Endothelial cell (in vitro differentiated cells): ENCODE measurements around the gene MAP3K7CL. TPM values are rescaled to one million over a fixed set of nuclear protein-coding genes. Genes with fewer than 3 reads are reported as not detected.

ENCODE experiments used
- DNase-seq: peaks from one replicate; pipeline ENCODE4 v3.0.0; 2021; ENCODE audit warnings: low spot score
- H3K27ac Mint-ChIP-seq: one replicate; pipeline ENCODE4 v1.8.0; 2021; ENCODE audit warnings: mixed read lengths, inconsistent platforms; ENCODE audit not compliant: unreplicated experiment
- H3K27me3 Mint-ChIP-seq: one replicate; pipeline ENCODE4 v1.8.0; 2021; ENCODE audit warnings: mild to moderate bottlenecking, moderate library complexity, mixed read lengths, inconsistent platforms; ENCODE audit not compliant: unreplicated experiment
- H3K36me3 Mint-ChIP-seq: one replicate; pipeline ENCODE4 v1.8.0; 2021; ENCODE audit warnings: mild to moderate bottlenecking, low read depth, mixed read lengths, inconsistent platforms; ENCODE audit not compliant: unreplicated experiment
- H3K4me1 Mint-ChIP-seq: one replicate; pipeline ENCODE4 v1.8.0; 2021; ENCODE audit warnings: mild to moderate bottlenecking, mixed read lengths, inconsistent platforms; ENCODE audit not compliant: unreplicated experiment
- H3K4me3 Mint-ChIP-seq: one replicate; pipeline ENCODE4 v1.8.0; 2021; ENCODE audit warnings: mild to moderate bottlenecking, mixed read lengths, inconsistent platforms; ENCODE audit not compliant: unreplicated experiment
- H3K9me3 Mint-ChIP-seq: one replicate; pipeline ENCODE4 v1.8.0; 2021; ENCODE audit warnings: mixed read lengths, inconsistent platforms; ENCODE audit not compliant: unreplicated experiment
- total RNA-seq: library from RNA; stranded (reverse); fragmentation: NEBNext Ultra II Directional; extraction: Animal tissue kit (Norgen Biotek cat#: 25700); gene quantifications from one replicate; pipeline ENCODE4 v1.2.1, GENCODE V29; 2021; ENCODE audit not compliant: unreplicated experiment
- TF ChIP-seq, protein P1 (sequence below): fragments of 200-600 bp; sonication (generic); IDR thresholded peaks from one replicate; pipeline ENCODE4 v1.5.0; 2021; ENCODE audit warnings: antibody characterized with exemption; ENCODE audit not compliant: unreplicated experiment

The MAP3K7CL gene
- total RNA-seq, 1 donor from 2014 or later = 1.0 TPM

DNA sequence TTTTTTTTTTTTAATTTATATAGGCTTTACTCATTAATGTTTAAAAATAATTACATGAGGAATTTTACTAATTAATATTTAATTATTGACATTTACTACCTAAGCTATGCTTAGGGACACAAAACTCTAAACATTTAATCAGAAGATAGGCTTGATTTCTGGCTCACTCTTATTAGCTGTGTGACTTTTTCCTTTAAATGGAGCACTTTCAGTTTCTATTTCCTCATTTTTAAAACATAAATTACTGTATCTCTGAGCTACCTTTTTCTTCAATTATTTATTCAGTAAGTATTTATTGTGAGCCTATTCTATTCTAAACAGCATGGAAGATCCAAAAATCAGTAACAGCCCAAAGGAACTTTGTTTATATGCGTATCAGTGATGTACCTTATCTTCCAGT lies 40.5 kb downstream of the MAP3K7CL start:
- H3K27me3 Mint-ChIP-seq = no peaks in the 10 kb centered on the region

DNA sequence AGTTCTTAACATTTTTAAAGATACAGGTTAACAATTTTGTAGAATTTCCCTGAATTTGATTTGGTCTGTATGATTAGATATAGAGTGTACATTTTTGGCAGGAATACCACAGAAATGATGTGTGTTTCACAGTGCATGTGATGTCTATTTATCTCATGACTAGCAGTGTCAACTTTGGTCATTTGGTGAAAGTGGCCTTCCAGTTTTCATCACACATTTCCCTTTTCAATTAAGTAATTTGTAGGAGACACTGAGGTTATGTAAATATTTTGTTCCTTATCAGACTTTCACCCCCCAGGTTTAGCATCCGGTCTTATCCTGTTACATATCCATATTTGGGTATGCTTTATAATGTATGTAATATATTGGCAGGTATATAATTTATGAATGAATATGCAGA lies 41.8 kb downstream of the MAP3K7CL start:
- H3K9me3 Mint-ChIP-seq = no peaks in the 10 kb centered on the region
- H3K4me3 Mint-ChIP-seq = no peak overlapping the region
- no peaks in the 10 kb centered on the region for H3K27me3 Mint-ChIP-seq
- TF ChIP-seq, protein P1, sequence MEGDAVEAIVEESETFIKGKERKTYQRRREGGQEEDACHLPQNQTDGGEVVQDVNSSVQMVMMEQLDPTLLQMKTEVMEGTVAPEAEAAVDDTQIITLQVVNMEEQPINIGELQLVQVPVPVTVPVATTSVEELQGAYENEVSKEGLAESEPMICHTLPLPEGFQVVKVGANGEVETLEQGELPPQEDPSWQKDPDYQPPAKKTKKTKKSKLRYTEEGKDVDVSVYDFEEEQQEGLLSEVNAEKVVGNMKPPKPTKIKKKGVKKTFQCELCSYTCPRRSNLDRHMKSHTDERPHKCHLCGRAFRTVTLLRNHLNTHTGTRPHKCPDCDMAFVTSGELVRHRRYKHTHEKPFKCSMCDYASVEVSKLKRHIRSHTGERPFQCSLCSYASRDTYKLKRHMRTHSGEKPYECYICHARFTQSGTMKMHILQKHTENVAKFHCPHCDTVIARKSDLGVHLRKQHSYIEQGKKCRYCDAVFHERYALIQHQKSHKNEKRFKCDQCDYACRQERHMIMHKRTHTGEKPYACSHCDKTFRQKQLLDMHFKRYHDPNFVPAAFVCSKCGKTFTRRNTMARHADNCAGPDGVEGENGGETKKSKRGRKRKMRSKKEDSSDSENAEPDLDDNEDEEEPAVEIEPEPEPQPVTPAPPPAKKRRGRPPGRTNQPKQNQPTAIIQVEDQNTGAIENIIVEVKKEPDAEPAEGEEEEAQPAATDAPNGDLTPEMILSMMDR = no peak
- H3K36me3 Mint-ChIP-seq = no peaks in the 10 kb centered on the region
- DNase-seq = no peak
- H3K4me1 Mint-ChIP-seq = no peaks in the 10 kb centered on the region
- H3K27ac Mint-ChIP-seq = no peak overlapping the region

More for the DNA sequence above, 40.5 kb downstream of the MAP3K7CL start:
- Mint-ChIP-seq H3K9me3 (no peaks in the 10 kb centered on the region), H3K27ac (no peak overlapping the region), H3K4me1 (no peaks in the 10 kb centered on the region), H3K4me3 (no peak overlapping the region), H3K36me3 (no peaks in the 10 kb centered on the region)
- TF ChIP-seq, protein P1 = no peak
- no peak for DNase-seq

DNA sequence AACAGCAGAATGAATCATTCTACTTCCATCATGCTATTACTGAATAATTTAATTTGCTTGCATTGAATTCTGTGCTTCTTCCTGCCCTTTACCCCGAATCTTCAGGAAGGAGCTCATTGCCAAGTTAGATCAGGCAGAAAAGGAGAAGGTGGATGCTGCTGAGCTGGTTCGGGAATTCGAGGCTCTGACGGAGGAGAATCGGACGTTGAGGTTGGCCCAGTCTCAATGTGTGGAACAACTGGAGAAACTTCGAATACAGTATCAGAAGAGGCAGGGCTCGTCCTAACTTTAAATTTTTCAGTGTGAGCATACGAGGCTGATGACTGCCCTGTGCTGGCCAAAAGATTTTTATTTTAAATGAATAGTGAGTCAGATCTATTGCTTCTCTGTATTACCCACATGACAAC lies 44.2 kb downstream of the MAP3K7CL start:
- no peaks in the 10 kb centered on the region for H3K27me3 Mint-ChIP-seq
- no peak overlapping the region for H3K27ac Mint-ChIP-seq
- no peaks in the 10 kb centered on the region for H3K9me3 Mint-ChIP-seq
- H3K36me3 Mint-ChIP-seq = no peaks in the 10 kb centered on the region
- H3K4me3 Mint-ChIP-seq = no peak overlapping the region
- DNase-seq = no peak
- TF ChIP-seq, protein P1 = no peak
- no peaks in the 10 kb centered on the region for H3K4me1 Mint-ChIP-seq

DNA sequence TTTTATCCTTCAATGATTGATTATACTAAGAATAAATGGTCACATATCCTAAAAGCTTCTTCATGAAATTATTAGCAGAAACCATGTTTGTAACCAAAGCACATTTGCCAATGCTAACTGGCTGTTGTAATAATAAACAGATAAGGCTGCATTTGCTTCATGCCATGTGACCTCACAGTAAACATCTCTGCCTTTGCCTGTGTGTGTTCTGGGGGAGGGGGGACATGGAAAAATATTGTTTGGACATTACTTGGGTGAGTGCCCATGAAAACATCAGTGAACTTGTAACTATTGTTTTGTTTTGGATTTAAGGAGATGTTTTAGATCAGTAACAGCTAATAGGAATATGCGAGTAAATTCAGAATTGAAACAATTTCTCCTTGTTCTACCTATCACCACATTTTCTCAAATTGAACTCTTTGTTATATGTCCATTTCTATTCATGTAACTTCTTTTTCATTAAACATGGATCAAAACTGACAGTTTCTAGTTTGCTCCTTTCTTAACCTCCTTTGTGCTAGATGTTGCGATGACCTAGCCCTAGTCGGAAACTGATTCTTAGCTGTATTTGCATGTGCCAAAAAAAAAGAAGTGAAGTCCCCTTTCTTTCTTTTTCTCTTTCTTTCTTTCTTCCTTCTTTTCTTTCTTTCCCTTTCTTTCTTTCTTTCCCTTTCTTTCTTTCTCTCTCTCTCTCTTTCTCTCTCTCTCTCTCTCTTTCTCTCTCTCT lies 45.1 kb downstream of the MAP3K7CL start:
- no peaks in the 10 kb centered on the region for H3K36me3 Mint-ChIP-seq
- H3K27me3 Mint-ChIP-seq = no peaks in the 10 kb centered on the region
- no peak overlapping the region for H3K4me3 Mint-ChIP-seq
- no peak overlapping the region for H3K27ac Mint-ChIP-seq
- H3K4me1 Mint-ChIP-seq = no peaks in the 10 kb centered on the region
- H3K9me3 Mint-ChIP-seq = no peaks in the 10 kb centered on the region
- TF ChIP-seq, protein P1 = no peak
- no peak for DNase-seq

DNA sequence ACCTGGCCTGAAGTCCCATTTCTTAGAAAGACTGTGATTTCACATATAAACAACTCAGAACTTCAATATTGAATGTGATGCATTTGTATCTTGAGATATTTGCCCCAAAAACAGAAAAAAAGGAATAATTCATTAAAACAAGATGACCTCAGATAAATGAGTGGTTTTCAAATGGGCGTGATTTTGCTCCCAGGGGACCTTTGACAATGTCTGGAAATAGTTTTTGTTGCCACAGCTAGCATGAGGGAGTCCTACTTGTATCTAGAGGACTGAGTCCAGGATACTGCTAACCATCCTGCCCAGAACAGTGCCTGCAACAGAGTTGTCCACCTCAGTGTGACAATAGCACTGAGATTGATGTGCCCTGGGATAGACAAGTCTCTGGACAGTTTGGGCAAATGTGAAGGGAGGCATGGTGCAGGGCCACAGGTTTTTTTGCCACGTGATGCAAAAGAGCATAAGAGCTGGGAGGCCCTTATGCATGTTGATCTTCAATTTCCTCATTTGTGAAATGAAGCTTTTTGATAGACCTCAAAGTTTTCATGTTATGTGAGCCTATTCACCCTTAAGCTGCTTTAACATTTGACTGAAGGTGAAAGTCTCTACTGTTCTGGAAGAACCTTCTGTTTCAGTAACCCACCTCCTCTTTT lies 46.2 kb downstream of the MAP3K7CL start:
- H3K36me3 Mint-ChIP-seq = no peaks in the 10 kb centered on the region
- H3K27ac Mint-ChIP-seq = no peak overlapping the region
- no peaks in the 10 kb centered on the region for H3K4me1 Mint-ChIP-seq
- DNase-seq = no peak
- no peaks in the 10 kb centered on the region for H3K9me3 Mint-ChIP-seq
- H3K27me3 Mint-ChIP-seq = no peaks in the 10 kb centered on the region
- TF ChIP-seq, protein P1 = no peak
- H3K4me3 Mint-ChIP-seq = no peak overlapping the region
